Measurements from ENCODE around the gene FEZF2.

The FEZF2 gene

DNA sequence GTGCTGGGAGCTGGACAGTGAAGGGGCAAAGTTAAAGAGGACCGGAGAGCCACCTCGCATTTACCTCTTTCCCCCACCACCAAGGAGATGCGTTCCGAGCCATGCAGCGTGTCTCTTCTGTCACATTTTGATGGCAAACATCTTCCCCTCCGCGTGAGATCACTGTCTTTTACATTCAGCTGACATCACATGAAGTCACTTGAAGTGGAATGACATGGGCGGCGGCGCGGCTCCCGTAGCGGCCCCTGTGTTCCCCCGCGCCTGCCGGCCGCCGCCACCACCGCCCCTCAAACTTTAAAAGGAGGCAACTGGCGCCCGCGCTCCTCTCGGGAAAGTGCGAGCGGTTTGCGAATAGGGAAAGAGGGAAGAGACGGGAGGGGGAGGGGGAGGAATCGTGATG is at the start of gene FEZF2:
Gene FEZF2 (minus strand): TSS at position 336 of the 400 bp plus-strand sequence. CDS start 682 bp downstream, outside the sequence.
- no peak for TF ChIP-seq GATA3 (IDR thresholded peaks at IDR 0.05; ENCODE audit: low read depth, low read length)
- TF ChIP-seq GATA2 (IDR thresholded peaks at IDR 0.05; ENCODE audit: low read depth, low read length) = no peak

DNA sequence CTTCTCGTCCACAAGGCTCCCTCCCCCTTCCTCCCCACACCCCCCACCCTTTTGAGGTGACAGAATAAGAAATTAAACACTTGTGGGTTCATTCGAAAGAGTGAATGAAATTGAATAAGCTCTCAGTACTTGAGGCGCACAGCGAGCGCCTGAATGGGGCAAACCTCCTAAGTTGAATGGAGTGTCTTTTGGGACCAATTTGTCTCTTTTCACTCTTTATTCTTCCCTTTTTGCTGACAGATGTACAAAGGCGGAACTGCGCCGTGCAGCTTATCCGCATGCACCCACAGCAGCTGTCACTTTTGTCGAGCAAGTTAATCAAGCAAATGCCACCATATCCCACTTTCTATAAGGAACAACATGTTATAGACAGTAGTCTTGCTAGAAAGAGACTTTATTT is 47.9 kb upstream of the FEZF2 start:
- TF ChIP-seq GATA2 (IDR thresholded peaks at IDR 0.05; ENCODE audit: low read depth, low read length) = no peak
- TF ChIP-seq GATA3 (IDR thresholded peaks at IDR 0.05; ENCODE audit: low read depth, low read length) = no peak

DNA sequence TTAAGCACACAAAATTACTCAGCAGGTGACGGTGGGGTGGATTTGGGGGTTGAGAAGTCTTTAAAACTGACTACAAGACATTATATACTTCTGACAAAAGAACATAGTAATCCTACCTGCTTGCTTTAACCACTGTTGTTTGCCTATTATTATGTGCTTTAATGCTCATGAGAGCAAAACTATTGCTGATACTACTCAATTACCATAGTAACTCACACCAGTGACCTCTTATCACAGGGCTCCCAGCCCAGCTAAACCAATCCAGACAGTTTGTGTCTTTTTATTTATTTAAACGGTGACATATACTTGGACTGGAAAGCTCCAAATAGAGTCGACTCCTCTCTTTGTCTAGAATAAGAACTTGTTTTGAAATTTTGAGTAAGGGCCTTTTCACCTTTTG is 42.8 kb upstream of the FEZF2 start:
- no peak for TF ChIP-seq GATA2 (IDR thresholded peaks at IDR 0.05; ENCODE audit: low read depth, low read length)
- TF ChIP-seq GATA3 (IDR thresholded peaks at IDR 0.05; ENCODE audit: low read depth, low read length) = no peak

DNA sequence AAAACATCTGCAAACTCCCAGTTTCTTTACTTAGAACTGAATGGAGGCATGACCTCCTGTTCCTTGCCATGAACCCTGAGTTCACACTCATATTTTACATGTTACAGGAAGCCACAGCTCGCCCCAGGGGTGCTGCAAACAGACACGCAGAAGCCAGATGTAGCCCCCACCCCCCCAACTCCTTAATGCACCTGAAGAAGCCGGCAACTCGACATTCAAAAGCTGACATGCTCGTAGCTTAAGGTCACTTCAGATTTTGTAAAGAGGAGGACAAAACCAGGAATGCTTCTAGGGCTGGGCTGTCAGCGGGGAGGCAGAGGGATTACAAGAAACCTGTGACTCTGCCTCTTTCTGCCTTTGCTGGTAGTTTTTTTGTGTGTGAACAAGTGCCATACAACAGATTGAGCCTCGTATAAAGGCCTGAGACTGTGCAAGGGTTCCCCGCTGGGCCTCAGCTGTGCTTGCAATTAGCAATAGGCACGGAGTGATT is 42.0 kb upstream of the FEZF2 start:
- TF ChIP-seq GATA3 (IDR thresholded peaks at IDR 0.05; ENCODE audit: low read depth, low read length) = no peak
- TF ChIP-seq GATA2 (IDR thresholded peaks at IDR 0.05; ENCODE audit: low read depth, low read length) = no peak

DNA sequence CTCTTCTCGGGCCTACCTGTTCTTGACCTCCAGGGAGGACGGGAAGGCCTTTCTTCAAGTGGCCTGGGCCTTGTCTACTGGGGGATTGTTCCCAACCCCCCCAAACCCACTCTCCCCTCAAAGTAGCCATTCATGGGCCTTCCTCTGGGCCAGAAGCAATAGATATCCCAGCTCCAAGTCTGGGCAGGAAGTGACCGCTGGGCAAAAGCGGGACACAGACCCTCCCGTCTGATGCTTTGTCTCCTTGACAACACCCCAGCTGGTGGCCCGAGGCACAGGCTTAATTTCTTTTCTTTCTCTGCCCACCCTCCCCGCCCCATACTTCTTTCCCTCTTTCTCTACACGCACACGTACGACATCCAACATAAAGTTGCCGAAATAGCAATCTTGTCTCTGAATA is 41.4 kb upstream of the FEZF2 start:
- TF ChIP-seq GATA2 (IDR thresholded peaks at IDR 0.05; ENCODE audit: low read depth, low read length) = no peak
- TF ChIP-seq GATA3 (IDR thresholded peaks at IDR 0.05; ENCODE audit: low read depth, low read length) = no peak

DNA sequence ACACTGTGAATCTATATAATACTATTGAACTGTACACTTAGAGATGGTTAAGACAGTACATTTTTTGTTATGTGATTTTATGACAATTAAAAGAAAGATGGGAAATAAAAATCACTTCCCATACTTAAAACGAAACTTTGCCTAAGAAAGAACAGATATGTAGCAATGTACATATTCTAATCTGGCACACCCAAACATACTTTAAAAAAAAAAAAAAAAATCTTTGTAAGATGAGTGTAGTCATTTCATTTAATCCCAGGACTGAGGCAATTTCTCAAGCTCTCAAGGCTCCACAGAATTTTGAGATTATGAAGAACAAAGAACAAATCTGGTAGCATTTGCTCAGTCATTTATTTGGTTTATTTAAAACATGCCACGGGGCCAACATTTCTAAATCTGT is 40.3 kb upstream of the FEZF2 start:
- TF ChIP-seq GATA3 (IDR thresholded peaks at IDR 0.05; ENCODE audit: low read depth, low read length) = no peak
- no peak for TF ChIP-seq GATA2 (IDR thresholded peaks at IDR 0.05; ENCODE audit: low read depth, low read length)

DNA sequence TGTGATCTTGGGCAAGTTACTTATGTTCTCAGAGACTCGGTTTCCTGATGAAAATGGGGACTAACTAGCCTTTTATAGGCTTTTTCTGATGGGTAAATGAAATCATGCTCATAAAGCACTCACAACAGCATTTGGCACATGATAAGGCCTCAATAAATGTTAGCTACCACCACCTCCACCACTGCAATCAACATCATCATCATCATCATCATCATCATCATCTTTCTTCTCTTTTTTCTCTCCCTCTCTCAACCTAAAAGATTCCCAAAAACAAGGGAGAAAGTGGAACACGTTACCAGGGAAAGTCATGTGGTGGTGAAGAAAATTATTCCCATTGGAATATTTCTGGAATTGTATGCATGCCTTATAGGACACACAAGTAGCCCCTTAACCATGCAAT is 33.6 kb upstream of the FEZF2 start:
- TF ChIP-seq GATA2 (IDR thresholded peaks at IDR 0.05; ENCODE audit: low read depth, low read length) (no peak), GATA3 (IDR thresholded peaks at IDR 0.05; ENCODE audit: low read depth, low read length) (no peak)

DNA sequence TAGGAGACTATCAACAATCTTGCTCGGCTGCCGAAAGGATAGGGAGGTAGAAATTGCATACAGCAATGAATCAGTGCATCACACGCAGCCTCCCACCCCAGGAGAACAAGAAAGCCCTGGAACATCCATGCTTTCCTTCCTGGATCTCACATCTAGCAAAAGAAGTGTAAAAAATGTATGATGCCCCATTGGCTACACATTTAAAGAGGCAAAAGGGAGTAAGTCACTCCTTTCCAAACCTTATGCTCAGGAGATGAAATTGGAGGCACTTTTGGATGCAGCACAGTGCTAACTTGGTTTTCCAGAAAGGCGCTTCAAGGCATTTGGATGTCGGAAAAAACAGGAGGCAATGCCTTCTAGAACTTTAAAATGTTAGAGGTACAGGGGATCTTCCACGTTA is 32.2 kb upstream of the FEZF2 start:
- TF ChIP-seq GATA2 (IDR thresholded peaks at IDR 0.05; ENCODE audit: low read depth, low read length) (no peak), GATA3 (IDR thresholded peaks at IDR 0.05; ENCODE audit: low read depth, low read length) (no peak)

DNA sequence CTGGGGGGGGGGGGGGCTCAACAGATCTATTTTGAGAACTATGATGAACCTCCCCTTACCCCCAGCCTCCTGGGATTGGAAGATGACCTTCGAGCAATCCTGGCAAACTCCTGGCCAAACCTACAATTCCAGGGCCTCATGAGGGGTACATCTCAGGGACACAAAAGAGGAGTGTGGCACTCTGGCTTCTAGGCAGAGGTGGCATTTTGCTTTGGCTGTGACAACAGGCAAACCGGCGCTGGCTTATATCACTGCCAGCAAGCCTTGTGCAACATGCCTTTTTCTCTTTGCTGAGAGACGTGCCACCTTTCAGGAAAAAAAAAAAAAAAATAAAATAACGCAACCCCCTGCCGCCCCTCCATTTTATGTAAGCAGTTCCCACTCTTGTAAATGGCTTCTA is 31.8 kb upstream of the FEZF2 start:
- TF ChIP-seq GATA2 (IDR thresholded peaks at IDR 0.05; ENCODE audit: low read depth, low read length) = no peak
- TF ChIP-seq GATA3 (IDR thresholded peaks at IDR 0.05; ENCODE audit: low read depth, low read length) = no peak

DNA sequence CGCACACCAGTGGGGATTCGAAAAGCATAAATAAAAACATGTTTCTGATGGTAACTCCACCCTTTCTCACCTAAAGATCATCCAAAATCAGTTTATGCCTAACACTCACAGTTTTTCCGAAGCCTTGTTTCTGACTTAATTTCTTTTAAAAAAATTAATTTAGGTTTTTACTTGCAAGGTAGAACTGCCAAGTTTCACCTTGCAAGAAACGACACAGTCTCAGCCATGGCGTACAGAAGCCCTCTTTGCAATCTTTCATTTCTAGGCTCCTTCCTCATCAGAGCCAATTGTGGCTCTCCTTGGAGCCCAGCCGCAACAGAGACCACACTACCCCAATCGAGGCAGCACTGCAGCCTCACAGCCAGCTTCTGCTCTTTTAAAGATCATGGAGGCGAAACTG is 31.0 kb upstream of the FEZF2 start:
- TF ChIP-seq GATA3 (IDR thresholded peaks at IDR 0.05; ENCODE audit: low read depth, low read length) (no peak), GATA2 (IDR thresholded peaks at IDR 0.05; ENCODE audit: low read depth, low read length) (no peak)

DNA sequence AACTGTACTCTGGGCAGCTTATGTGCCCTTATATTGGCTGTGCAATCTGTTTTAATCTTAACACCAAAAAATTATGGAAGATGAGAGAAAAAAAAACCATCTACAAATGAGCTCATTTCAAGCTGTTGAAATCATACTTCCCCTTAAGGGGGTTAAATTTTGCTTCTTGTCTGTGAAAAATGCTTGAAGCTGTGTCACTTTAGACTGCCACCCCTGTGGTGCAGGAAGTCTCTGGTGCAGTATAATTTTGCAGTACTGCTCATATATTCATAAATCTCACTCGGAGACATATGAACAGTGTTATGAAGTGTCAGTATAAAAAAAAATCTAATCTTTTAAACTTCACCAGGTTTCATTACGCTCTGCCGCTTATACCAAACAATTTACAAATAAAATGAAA is 30.4 kb upstream of the FEZF2 start:
- TF ChIP-seq GATA3 (IDR thresholded peaks at IDR 0.05; ENCODE audit: low read depth, low read length) (no peak), GATA2 (IDR thresholded peaks at IDR 0.05; ENCODE audit: low read depth, low read length) (no peak)

DNA sequence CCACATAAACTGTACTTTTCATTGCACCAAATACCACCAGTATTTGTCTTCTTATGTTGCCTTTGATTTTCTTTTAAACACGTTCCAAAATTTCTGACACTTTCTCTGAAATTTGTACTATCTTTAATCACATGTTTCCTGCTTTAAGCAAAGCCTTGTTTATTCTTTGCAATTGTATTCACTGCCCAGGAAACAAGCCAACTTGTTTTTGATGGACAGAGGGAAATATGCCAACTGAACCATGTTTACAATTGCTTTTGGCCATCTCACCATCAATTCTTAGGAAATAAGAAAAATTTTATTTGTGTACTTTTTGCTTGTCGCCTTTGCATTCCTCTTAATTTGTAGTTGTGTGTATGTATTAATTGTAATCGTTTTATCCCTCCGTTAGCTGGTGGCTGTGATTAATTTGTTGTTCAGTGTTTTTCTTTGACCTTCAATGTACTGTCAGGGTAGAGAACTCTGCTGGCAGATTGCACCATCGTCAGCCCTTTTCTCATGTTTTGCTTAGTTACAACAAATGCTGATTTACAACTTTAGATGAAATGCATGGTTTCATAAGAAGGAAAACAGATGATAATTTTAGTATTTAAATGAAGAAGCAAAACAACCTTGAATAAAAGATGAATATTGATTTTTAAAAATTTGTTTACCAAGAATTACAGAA is 19.4 kb upstream of the FEZF2 start:
- no peak for TF ChIP-seq GATA2 (IDR thresholded peaks at IDR 0.05; ENCODE audit: low read depth, low read length)
- no peak for TF ChIP-seq GATA3 (IDR thresholded peaks at IDR 0.05; ENCODE audit: low read depth, low read length)

DNA sequence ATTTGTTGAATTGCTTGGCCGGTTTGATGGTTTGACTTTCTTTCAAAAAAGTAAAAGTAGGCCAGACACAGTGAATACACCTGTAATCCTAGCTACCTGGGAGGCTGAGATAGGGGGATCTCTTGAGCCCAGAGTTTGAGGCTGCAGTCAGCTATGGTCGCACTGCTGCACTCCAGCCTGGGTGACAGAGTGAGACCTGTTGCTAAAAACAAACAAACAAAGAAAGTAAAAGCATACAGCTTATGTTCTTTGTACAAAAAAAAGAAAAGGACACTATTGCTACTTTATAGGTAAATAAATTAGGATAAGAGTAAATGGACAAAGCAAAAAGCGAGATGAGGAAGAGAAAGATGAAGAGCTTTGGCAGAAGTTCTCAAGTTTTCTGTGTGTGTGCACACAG is 13.9 kb upstream of the FEZF2 start:
- no peak for TF ChIP-seq GATA3 (IDR thresholded peaks at IDR 0.05; ENCODE audit: low read depth, low read length)
- TF ChIP-seq GATA2 (IDR thresholded peaks at IDR 0.05; ENCODE audit: low read depth, low read length) = no peak

DNA sequence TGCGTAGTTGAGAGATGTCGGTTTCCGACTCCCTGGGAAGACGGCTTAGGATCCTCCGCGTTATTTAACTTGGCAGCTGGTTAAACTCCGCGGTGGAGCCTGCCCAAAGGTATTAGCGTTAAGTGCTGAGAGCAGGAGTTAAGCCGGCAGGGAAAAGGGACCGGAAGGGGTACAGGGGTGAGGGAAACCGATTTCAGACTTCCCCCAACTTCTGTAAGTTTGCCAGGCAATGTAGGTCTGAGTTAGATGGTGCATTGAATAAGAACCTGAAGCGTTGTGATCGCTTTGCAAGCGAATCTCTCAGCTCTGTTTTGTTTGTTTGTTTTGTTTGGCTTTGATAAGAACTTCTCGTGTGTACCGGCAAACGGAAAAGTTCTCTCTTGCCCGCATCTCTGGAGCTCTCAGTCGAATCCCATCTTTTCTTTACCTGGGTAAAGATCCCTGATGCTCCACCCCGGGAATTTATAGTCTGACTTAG is 6.0 kb upstream of the FEZF2 start:
- TF ChIP-seq GATA3 (IDR thresholded peaks at IDR 0.05; ENCODE audit: low read depth, low read length) = no peak
- no peak for TF ChIP-seq GATA2 (IDR thresholded peaks at IDR 0.05; ENCODE audit: low read depth, low read length)

DNA sequence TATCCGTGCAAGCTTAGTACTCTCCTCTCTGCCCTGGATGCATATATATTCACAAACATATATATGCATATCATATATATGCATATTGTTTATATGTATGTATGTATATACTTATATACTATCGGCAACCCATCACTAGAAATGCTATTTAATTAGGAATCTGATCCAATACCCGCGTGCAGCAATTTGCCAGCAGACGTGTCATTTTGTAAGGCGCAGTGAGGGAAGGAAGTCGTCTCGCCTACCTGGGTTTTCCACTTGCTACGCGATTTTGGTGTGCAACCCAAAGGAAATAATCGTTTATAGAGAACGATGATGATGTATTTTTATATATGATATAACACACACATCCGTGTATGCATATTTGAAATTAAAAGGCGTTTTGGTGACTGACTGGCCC is 5.6 kb upstream of the FEZF2 start:
- TF ChIP-seq GATA3 (IDR thresholded peaks at IDR 0.05; ENCODE audit: low read depth, low read length) (no peak), GATA2 (IDR thresholded peaks at IDR 0.05; ENCODE audit: low read depth, low read length) (no peak)

All from SH-SY5Y (cell line).